HAP-1 (cell line): ENCODE results near the gene PFDN2.
"Not testable (repeated sequence)": the region's sequence is repeated elsewhere in the genome, so short reads cannot be mapped to it uniquely, and the experiment has no call there.

Experiments
- DNase-seq, 2 experiments: peaks; one replicate each; pipeline ENCODE4 v3.0.0-alpha.2; 2016 to 2020; ENCODE audit warnings: low spot score in 2 of 2
- H3K27me3 ChIP-seq: fragments of 250-450 bp; sonication (Bioruptor Pico); 2 replicates; pipeline ENCODE4 v1.5.1; 2020; ENCODE audit warnings: low read depth, mild to moderate bottlenecking, moderate library complexity
- H3K36me3 ChIP-seq: fragments of 250-450 bp; sonication (Bioruptor Pico); replicated peaks from 2 replicates; pipeline ENCODE4 v1.5.1; 2020; ENCODE audit warnings: mild to moderate bottlenecking
- H3K4me1 ChIP-seq: fragments of 250-450 bp; sonication (Bioruptor Pico); 2 replicates; pipeline ENCODE4 v1.5.1; 2020; ENCODE audit warnings: mild to moderate bottlenecking
- H3K4me3 ChIP-seq: fragments of 250-450 bp; sonication (Bioruptor Pico); 2 replicates; pipeline ENCODE4 v1.5.1; 2020; ENCODE audit warnings: mild to moderate bottlenecking, moderate library complexity
- H3K9me3 ChIP-seq: fragments of 250-450 bp; sonication (Bioruptor Pico); 2 replicates; pipeline ENCODE4 v1.5.1; 2020; ENCODE audit warnings: mild to moderate bottlenecking, moderate library complexity
- in situ Hi-C: fragments of 300-500 bp; cut with MboI; formaldehyde crosslinking; loops from 3 replicates; pipeline ENCODE4 v1.14.3; 2020; ENCODE audit warnings: low sequenced_read_pairs, inconsistent platforms, mixed read lengths

PFDN2 gene

GRCh38 chr1:161130266-161130665 is 12.4 kb upstream of the PFDN2 start:
- H3K4me1 ChIP-seq, result peaks cover 17% of the 10 kb centered on the region
- in situ Hi-C loops, result no loop called here
- H3K36me3 ChIP-seq, result peaks cover 38% of the 10 kb centered on the region
- no peak overlapping the region for H3K4me3 ChIP-seq
- no peaks in the 10 kb centered on the region for H3K27me3 ChIP-seq
- no peak for DNase-seq
- H3K9me3 ChIP-seq, result no peaks in the 10 kb centered on the region

- Histone ChIP-seq H3K36me3 (peaks cover 48% of the 10 kb centered on the region), H3K27me3 (no peaks in the 10 kb centered on the region), H3K4me1 (peaks cover 17% of the 10 kb centered on the region), H3K9me3 (no peaks in the 10 kb centered on the region), H3K4me3 (no peak overlapping the region)
- no peak for DNase-seq
- in situ Hi-C loops, result no loop called here
Measured at GRCh38 chr1:161128591-161129420, 11.0 kb upstream of the PFDN2 start.

GRCh38 chr1:161127649-161128048 is 9.8 kb upstream of the PFDN2 start:
- Histone ChIP-seq H3K4me1 (peaks cover 13% of the 10 kb centered on the region), H3K4me3 (no peak overlapping the region), H3K9me3 (no peaks in the 10 kb centered on the region), H3K27me3 (no peaks in the 10 kb centered on the region), H3K36me3 (peaks cover 56% of the 10 kb centered on the region)
- in situ Hi-C loops, result no loop called here
- DNase-seq, result no peak

GRCh38 chr1:161122967-161123366 is 5.1 kb upstream of the PFDN2 start:
- Histone ChIP-seq H3K4me3 (no peak overlapping the region), H3K36me3 (peaks cover 71% of the 10 kb centered on the region)
- in situ Hi-C loops, result no loop called here

DNA sequence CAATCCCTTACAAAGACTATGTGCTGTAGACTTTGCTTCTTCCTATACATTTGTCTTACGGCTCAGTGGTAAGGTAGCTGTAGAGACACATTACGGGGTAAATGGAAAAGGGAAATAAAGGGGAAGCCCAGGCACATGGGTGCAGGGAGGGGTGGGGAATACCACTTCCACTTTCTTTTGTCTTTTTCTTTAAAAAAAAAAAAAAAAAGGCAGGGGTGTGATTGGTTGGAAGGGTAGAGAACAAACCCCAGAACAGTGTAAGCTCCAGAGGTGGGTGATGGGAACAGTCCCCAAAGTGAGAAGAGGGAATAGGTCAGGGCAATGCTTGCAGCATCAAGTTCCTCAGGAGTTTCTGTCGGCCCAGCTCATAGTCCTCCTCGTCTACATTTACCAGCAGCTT is 4.0 kb upstream of the PFDN2 start:
- Histone ChIP-seq H3K27me3 (no peaks in the 10 kb centered on the region), H3K4me1 (peaks cover 10% of the 10 kb centered on the region), H3K4me3 (no peak overlapping the region), H3K9me3 (no peaks in the 10 kb centered on the region), H3K36me3 (peaks cover 64% of the 10 kb centered on the region)
- no peak for DNase-seq
- in situ Hi-C loops, result no loop called here

More at GRCh38 chr1:161122967-161123366, 5.1 kb upstream of the PFDN2 start:
- H3K9me3 ChIP-seq, result no peaks in the 10 kb centered on the region
- no peaks in the 10 kb centered on the region for H3K27me3 ChIP-seq
- H3K4me1 ChIP-seq, result peaks cover 10% of the 10 kb centered on the region
- DNase-seq, result no peak

GRCh38 chr1:161121042-161121650 is 3.3 kb upstream of the PFDN2 start:
- peaks cover 10% of the 10 kb centered on the region for H3K4me1 ChIP-seq
- no peak overlapping the region for H3K4me3 ChIP-seq
- no peaks in the 10 kb centered on the region for H3K27me3 ChIP-seq
- no peak for DNase-seq
- in situ Hi-C loops, result no loop called here
- no peaks in the 10 kb centered on the region for H3K9me3 ChIP-seq
- H3K36me3 ChIP-seq, result peaks cover 59% of the 10 kb centered on the region

GRCh38 chr1:161119092-161119903 is 1.5 kb upstream of the PFDN2 start:
- peak; percentile 52 to 65 for DNase-seq
- no peaks in the 10 kb centered on the region for H3K27me3 ChIP-seq
- peaks cover 14% of the 10 kb centered on the region for H3K4me1 ChIP-seq
- in situ Hi-C loops, result no loop called here
- H3K9me3 ChIP-seq, result no peaks in the 10 kb centered on the region
- H3K36me3 ChIP-seq, result peaks cover 52% of the 10 kb centered on the region
- H3K4me3 ChIP-seq, result peak overlapping the region; percentile 91

DNA sequence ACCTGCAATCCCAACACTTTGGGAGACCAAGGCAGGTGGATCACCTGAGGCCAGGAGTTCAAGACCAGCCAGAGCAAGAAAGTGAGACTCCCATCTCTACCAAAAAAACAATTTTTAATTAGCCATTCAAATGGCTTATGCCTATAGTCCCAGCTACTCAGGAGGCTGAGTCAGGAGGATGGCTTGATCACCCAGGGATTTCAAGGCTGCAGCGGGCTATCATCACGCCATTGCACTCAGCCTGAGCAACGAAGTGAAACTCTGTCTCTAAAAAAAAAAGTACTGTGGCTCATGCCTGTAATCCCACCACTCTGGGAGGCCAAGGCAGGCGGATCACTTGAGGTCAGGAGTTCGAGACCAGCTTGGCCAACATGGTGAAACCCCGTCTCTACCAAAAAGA is 1.9 kb downstream of the PFDN2 start:
- H3K4me3 ChIP-seq, DNase-seq, H3K27me3 ChIP-seq, in situ Hi-C loops, H3K9me3 ChIP-seq: not testable (repeated sequence)
- Histone ChIP-seq H3K4me1 (peaks cover 14% of the 10 kb centered on the region), H3K36me3 (peaks cover 22% of the 10 kb centered on the region)

- Histone ChIP-seq H3K4me3 (no peak overlapping the region), H3K27me3 (no peaks in the 10 kb centered on the region), H3K9me3 (no peaks in the 10 kb centered on the region), H3K36me3 (peaks cover 15% of the 10 kb centered on the region), H3K4me1 (peaks cover 14% of the 10 kb centered on the region)
- no peak for DNase-seq
- in situ Hi-C loops, result no loop called here
Measured at GRCh38 chr1:161115132-161115711, 2.6 kb downstream of the PFDN2 start.

DNA sequence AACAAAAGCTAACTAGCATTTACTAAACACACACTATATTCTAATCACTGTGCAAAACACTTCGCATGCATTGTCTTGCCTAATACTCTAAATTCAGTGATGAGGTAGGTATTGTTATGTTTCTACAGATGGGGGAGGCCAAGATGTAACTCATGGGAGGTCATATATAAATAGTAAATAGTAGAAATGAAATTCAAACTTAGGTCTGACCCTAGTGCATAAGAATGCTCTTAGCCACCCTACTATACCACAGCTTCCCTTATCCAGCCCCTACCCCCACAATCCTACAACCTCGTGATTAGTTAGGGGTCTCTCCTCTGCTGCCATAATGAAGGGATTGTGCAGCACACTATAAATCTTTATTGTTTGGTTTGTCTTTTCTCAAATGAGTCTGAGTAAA is 3.3 kb downstream of the PFDN2 start:
- Histone ChIP-seq H3K9me3 (no peaks in the 10 kb centered on the region), H3K36me3 (peaks cover 8% of the 10 kb centered on the region; the same call in 1 of the 2 replicates), H3K27me3 (no peaks in the 10 kb centered on the region), H3K4me3 (no peak overlapping the region), H3K4me1 (peaks cover 14% of the 10 kb centered on the region)
- DNase-seq, result no peak
- in situ Hi-C loops, result no loop called here

GRCh38 chr1:161113915-161114314 is 3.9 kb downstream of the PFDN2 start:
- in situ Hi-C loops, result no loop called here
- DNase-seq, result no peak
- Histone ChIP-seq H3K4me3 (no peak overlapping the region), H3K27me3 (no peaks in the 10 kb centered on the region), H3K36me3 (peaks cover 8% of the 10 kb centered on the region; the same call in 1 of the 2 replicates), H3K9me3 (no peaks in the 10 kb centered on the region), H3K4me1 (peaks cover 8% of the 10 kb centered on the region)

GRCh38 chr1:161111527-161111926 is 6.3 kb downstream of the PFDN2 start:
- Histone ChIP-seq H3K4me1 (peaks cover 5% of the 10 kb centered on the region; the same call in 1 of the 2 replicates), H3K36me3 (peaks cover 5% of the 10 kb centered on the region), H3K9me3 (no peaks in the 10 kb centered on the region), H3K27me3 (no peaks in the 10 kb centered on the region), H3K4me3 (no peak overlapping the region)
- no peak for DNase-seq
- in situ Hi-C loops, result no loop called here

DNA sequence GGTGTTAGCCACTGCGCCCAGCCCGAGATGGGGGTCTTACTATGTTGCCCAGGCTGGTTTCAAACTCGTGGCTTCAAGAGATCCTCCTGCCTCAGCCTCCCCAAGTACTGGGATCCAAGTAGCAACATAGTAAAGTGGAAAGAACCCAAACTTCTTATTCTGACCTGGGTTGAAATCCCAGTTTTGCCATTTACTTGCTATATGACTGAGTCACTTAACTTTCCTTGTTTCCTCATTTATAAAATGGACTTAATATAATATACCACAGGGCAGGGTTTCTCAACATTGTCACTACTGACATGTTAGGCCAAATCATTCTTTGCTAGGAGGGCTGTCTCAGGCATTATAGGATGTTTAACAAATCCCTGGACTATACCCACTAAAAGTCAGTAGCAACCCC is 6.7 kb downstream of the PFDN2 start:
- Histone ChIP-seq H3K36me3 (peaks cover 8% of the 10 kb centered on the region), H3K4me1 (peaks cover 5% of the 10 kb centered on the region; the same call in 1 of the 2 replicates)
- in situ Hi-C loops, result no loop called here

More for the DNA sequence above, 6.7 kb downstream of the PFDN2 start:
- no peak overlapping the region for H3K4me3 ChIP-seq
- H3K27me3 ChIP-seq, result no peaks in the 10 kb centered on the region
- no peaks in the 10 kb centered on the region for H3K9me3 ChIP-seq
- DNase-seq, result no peak
